Neuron (in vitro differentiated cells): ENCODE data around the gene EMID1.

Source experiments
- H2AFZ ChIP-seq: one replicate; pipeline ENCODE4 v1.6.1; 2013; ENCODE audit warnings: low read depth, mild to moderate bottlenecking, inconsistent platforms, low read length, moderate library complexity
- H3K27me3 ChIP-seq: one replicate; pipeline ENCODE4 v1.6.1; 2013; ENCODE audit warnings: low read length; ENCODE audit not compliant: insufficient read depth
- H3K36me3 ChIP-seq: one replicate; pipeline ENCODE4 v1.6.1; 2013; ENCODE audit warnings: low read length; ENCODE audit not compliant: insufficient read depth
- H3K4me1 ChIP-seq: one replicate; pipeline ENCODE4 v1.6.1; 2013; ENCODE audit warnings: low read length; ENCODE audit not compliant: insufficient read depth
- H3K4me3 ChIP-seq: 2 replicates; pipeline ENCODE4 v1.5.1; 2013; ENCODE audit warnings: mild to moderate bottlenecking, low read length, moderate library complexity
- H3K9me3 ChIP-seq: one replicate; pipeline ENCODE4 v1.6.1; 2013; ENCODE audit warnings: low read length

Gene EMID1

GRCh38 chr22:29308791-29309262 is 103.1 kb downstream of the EMID1 start:
- Histone ChIP-seq H3K4me3 (no peak overlapping the region), H3K27me3 (peaks cover 8% of the 10 kb centered on the region), H3K36me3 (no peaks in the 10 kb centered on the region)

More at GRCh38 chr22:29308791-29309262, 103.1 kb downstream of the EMID1 start:
- H2AFZ ChIP-seq: no peak overlapping the region
- H3K4me1 ChIP-seq: peaks cover 32% of the 10 kb centered on the region
- no peaks in the 10 kb centered on the region for H3K9me3 ChIP-seq
